WTC11 (cell line): ENCODE results near the gene ACTA1. TPM values are rescaled to one million over a fixed set of nuclear protein-coding genes. Genes with fewer than 3 reads are reported as not detected.
A peak's percentile ranks its signal among the peaks of the same experiment; 100 is the strongest.

ENCODE experiments used
- ATAC-seq: fragments of 200-7000 bp; cut with Tn5 transposase; 2 replicates; pipeline ENCODE4 v1.10.0; 2021; ENCODE audit warnings: mild to moderate bottlenecking, moderate library complexity
- CTCF ChIA-PET: fragments of 300-600 bp; sonication (Branson Sonifier 250); formaldehyde crosslinking; loops from one replicate; lab custom pipeline; 2021; ENCODE audit warnings: antibody characterized with exemption; lab: Charles Lee
- POLR2A ChIA-PET: fragments of 350-600 bp; sonication (Branson Sonifier 250); formaldehyde crosslinking; loops from one replicate; lab custom pipeline; 2021; ENCODE audit warnings: antibody characterized with exemption; lab: Charles Lee
- DNase-seq: peaks from one replicate; pipeline ENCODE4 v3.0.0; 2021; ENCODE audit warnings: low spot score
- H3K27ac Mint-ChIP-seq: 2 replicates; pipeline ENCODE4 v1.8.0; 2021; ENCODE audit warnings: mixed read lengths
- H3K27me3 Mint-ChIP-seq: 2 replicates; pipeline ENCODE4 v1.8.0; 2021; ENCODE audit warnings: low read depth, mild to moderate bottlenecking, moderate library complexity, mixed read lengths
- H3K36me3 Mint-ChIP-seq: 2 replicates; pipeline ENCODE4 v1.8.0; 2021; ENCODE audit warnings: mixed read lengths
- H3K4me1 Mint-ChIP-seq: 2 replicates; pipeline ENCODE4 v1.8.0; 2022; ENCODE audit warnings: mixed read lengths
- H3K4me3 Mint-ChIP-seq: 2 replicates; pipeline ENCODE4 v1.8.0; 2021; ENCODE audit warnings: mild to moderate bottlenecking, moderate library complexity, mixed read lengths
- H3K9me3 Mint-ChIP-seq: 2 replicates; pipeline ENCODE4 v1.8.0; 2021; ENCODE audit warnings: mixed read lengths
- ARID4B ChIP-seq: sonication (generic); formaldehyde crosslinking; IDR thresholded peaks from 2 replicates; pipeline ENCODE4 v1.8.0; 2023; ENCODE audit warnings: missing genetic modification reagents, mild to moderate bottlenecking, borderline replicate concordance
- CREM ChIP-seq: sonication (generic); formaldehyde crosslinking; IDR thresholded peaks from 2 replicates; pipeline ENCODE4 v1.8.1; 2022; ENCODE audit warnings: mild to moderate bottlenecking, missing genetic modification reagents, moderate library complexity
- JUN ChIP-seq: sonication (generic); formaldehyde crosslinking; IDR thresholded peaks from 2 replicates; pipeline ENCODE4 v1.8.0; 2023; ENCODE audit warnings: mild to moderate bottlenecking, missing genetic modification reagents
- MXD4 ChIP-seq: fragments of 250-450 bp; sonication (Bioruptor Pico); IDR thresholded peaks from 2 replicates; pipeline ENCODE4 v1.8.0; 2021; ENCODE audit warnings: mild to moderate bottlenecking, moderate library complexity, borderline replicate concordance
- NFYB ChIP-seq: sonication (generic); formaldehyde crosslinking; conservative IDR thresholded peaks from 2 replicates; pipeline ENCODE4 v1.8.0; 2022; ENCODE audit warnings: low read depth, missing genetic modification reagents
- NR2C2 ChIP-seq: sonication (generic); formaldehyde crosslinking; IDR thresholded peaks from 2 replicates; pipeline ENCODE4 v1.8.0; 2022; ENCODE audit warnings: mild to moderate bottlenecking, missing genetic modification reagents
- PRDM15 ChIP-seq: sonication (generic); formaldehyde crosslinking; IDR thresholded peaks from 2 replicates; pipeline ENCODE4 v1.8.0; 2022; ENCODE audit warnings: missing genetic modification reagents
- TP53 ChIP-seq: sonication (generic); formaldehyde crosslinking; IDR thresholded peaks from 2 replicates; pipeline ENCODE4 v1.8.1; 2023; ENCODE audit warnings: mild to moderate bottlenecking, missing genetic modification reagents
- USF1 ChIP-seq: sonication (generic); formaldehyde crosslinking; IDR thresholded peaks from 2 replicates; pipeline ENCODE4 v1.8.0; 2022; ENCODE audit warnings: mild to moderate bottlenecking, missing genetic modification reagents
- ZBTB43 ChIP-seq: sonication (generic); formaldehyde crosslinking; IDR thresholded peaks from 2 replicates; pipeline ENCODE4 v1.8.1; 2023; ENCODE audit warnings: mild to moderate bottlenecking, missing genetic modification reagents
- ZNF532 ChIP-seq: fragments of 250-450 bp; sonication (Bioruptor Pico); IDR thresholded peaks from 2 replicates; pipeline ENCODE4 v1.9.0; 2021; ENCODE audit warnings: mild to moderate bottlenecking, borderline replicate concordance
- total RNA-seq: library from RNA; stranded (reverse); gene quantifications from 3 replicates; pipeline ENCODE4 v1.2.3, GENCODE V29; 2021

The ACTA1 gene
- total RNA-seq, 1 experiment from 2014 or later, result 1.5 TPM

GRCh38 chr1:229434005-229434640 lies at the start of gene ACTA1 (continued):
- TF ChIP-seq ZNF532 (CRISPR knock-in tag) (no peak), CREM (CRISPR knock-in tag) (no peak), NR2C2 (CRISPR knock-in tag) (no peak), PRDM15 (no peak), ARID4B (CRISPR knock-in tag) (no peak), ZBTB43 (no peak)
- TF ChIP-seq, all 79 proteins: peak for 4

GRCh38 chr1:229482511-229482910 lies 48.6 kb upstream of the ACTA1 start:
- Mint-ChIP-seq H3K4me3 (no peak overlapping the region), H3K27me3 (no peaks in the 10 kb centered on the region)
- CTCF ChIA-PET, result interaction anchor here (0.6 to 1.8 kb wide), 40 partner anchors 8 to 832 kb away, joined by 3 to 34 read pairs (median 4); partner anchors contain the start of genes ABCB10, NUP133 and RAB4A
- POLR2A ChIA-PET, result no interaction called here
- TF ChIP-seq USF1 (CRISPR knock-in tag) (no peak), NFYB (no peak), CREM (CRISPR knock-in tag) (no peak), JUN (CRISPR knock-in tag) (no peak), TP53 (CRISPR knock-in tag) (no peak), MXD4 (CRISPR knock-in tag) (no peak), ZBTB43 (no peak)
- TF ChIP-seq, all 79 proteins: peak for 0
- ATAC-seq (no peak), DNase-seq (no peak)
- Mint-ChIP-seq H3K27ac (peak overlapping the region; percentile 80), H3K36me3 (peaks cover 54% of the 10 kb centered on the region), H3K4me1 (no peaks in the 10 kb centered on the region), H3K9me3 (no peaks in the 10 kb centered on the region)
